HuH-7.5 (cell line): ENCODE measurements around the gene SELENOO.

Experiments
- DNase-seq: peaks from one replicate; pipeline ENCODE4 v3.0.0; 2011; ENCODE audit warnings: low spot score

SELENOO gene

DNA sequence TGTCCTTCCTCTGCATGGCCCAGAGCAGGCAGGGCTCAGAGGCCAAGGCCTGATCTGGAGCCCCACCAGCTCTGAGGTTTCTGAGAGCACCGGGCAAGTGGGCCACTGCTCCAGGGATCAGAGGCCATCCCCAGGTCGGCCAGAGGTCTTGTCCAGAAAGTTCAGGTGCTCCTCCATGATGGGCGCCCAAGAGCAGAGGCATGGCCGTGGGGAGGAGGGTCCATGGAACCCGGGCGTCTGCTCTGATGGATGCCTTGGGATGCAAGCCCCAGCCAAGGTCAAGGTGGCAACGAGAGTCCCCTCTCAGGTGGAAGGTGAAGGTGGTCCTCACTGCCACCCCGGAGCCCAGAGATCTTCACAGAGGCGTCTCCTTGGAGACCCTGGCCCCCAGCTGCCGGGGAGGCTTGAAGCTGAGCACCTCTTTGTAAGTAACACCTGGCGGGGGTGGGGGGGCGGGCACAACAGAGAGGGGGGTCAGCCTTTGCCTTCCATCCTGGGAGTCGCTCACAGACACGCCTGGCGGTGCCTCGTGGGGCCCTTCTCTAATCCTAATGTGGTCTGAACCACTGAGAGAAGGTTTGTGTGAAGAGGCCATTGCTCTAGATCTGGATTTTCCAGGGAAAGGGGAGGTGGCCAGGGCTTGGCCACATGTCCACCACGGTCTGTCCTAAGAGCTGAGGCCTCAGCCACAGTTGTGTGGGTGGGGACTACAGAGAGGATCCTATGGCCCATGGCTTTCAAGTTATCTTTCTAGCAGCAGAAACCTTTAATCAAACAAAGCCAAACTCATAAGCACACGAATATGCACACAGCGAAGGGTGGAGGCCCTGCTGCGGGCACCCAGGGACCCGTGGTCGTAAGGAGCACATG is 52.5 kb downstream of the SELENOO start:
- DNase-seq = no peak

GRCh38 chr22:50253941-50254340 is 53.1 kb downstream of the SELENOO start:
- DNase-seq = no peak

- DNase-seq = no peak
Observed at GRCh38 chr22:50255099-50255498, 54.3 kb downstream of the SELENOO start.

DNA sequence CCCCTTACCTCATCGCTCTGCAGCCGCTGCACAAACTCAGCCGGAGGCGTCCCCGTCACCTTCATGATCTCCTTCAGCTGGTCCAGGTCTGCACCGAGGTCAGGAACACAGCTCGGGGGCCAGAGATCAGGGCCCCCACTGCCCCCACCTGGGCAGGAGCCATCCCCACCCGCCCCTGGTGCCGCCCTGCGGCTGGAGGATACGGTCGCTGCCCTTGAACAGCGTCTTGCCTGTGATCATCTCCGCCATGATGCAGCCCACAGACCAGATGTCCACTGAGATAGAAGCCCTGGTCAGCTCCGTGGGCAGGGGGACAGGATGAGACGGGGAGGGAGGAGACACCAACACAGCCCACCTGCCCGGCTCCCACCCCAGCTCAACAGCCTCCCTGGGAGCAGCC is 54.8 kb downstream of the SELENOO start:
- DNase-seq = no peak

GRCh38 chr22:50256258-50256862 is 55.5 kb downstream of the SELENOO start:
- no peak for DNase-seq

GRCh38 chr22:50257041-50257440 is 56.2 kb downstream of the SELENOO start:
- no peak for DNase-seq

DNA sequence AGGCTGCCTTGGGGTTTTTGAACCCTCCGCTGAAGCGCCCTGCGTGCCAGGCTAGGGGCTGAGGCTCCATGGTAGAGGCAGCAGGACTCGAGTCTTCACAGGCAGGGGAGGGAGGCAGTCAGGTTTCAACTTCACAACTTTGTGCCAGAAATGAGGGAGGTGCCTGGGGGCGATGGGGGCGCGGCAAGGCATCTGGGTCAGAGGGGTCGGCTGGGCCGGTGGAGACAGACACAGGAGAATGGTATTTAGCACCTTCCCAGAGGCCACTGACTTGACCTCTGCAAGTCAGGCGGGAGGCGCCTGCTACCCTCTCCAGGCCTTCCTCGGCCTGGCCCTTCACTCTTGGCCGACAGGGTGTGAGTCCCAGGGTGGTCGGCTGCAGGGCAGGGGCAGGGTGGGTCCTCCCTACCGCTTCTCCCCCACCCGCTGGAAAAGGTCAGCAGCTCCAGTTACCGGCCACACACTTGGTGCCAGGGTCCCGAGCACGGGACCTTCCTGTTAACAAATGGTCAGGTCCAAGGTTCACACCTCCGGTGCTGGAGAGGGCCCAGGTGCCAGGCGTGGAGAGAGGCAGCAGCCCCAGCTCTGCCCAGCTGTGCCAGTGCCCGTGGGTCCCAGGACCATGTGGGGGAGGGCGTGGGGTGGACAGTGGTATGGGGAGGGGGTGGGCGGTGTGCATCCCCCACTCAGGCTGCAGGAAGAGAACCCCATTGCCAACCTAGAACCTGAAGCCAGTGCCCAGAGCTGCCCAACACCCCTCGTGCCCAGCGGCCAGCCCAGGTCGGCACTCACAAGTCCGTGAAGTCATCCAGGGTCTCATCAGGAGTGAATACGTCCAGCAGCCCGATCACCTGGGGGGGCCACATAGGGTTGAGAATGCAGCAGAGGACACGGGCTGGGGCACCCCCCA is 56.9 kb downstream of the SELENOO start:
- DNase-seq = no peak

DNA sequence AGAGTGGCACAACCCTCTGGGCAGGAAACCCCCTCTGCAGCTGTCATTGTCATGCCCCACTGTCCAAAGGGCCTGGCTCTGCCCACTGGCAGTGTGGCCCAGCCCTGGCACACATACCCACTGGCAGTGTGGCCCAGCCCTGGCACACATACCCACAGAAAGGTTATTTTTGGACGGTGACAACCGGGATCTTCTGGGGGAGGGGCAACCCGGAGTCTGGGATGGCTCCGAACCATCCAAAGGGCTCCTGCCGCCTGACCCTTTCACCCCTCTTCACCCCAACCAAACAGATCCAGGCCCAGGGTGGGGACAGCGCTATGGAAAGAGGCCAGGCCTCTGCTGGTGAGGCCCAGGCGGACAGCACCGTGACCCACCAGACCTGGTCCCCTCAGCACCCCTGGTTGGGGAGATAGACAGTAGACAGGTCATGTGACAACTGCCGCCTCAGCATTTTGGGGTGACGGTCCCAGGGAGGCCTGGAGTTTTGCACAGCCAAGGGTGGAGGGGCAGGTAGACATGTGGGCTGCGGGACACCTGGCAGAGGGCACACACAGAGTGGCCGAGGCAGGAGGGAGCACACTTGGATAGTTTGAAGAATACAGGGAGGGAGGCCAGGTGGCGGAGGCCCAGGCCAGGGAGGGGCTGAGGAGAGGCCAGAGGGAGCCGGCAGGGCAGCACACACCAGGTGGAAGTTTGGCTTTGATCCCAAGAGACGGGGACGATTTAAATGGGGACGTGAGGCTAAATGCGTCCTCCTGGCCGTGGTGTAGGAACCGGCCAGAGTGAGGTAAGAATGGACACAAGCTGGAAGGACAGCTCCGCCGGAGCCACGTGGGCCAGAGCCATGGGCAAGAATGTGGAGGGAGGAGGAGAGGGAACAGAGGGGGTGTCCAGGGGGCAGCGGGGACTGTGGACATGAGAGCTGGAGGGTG is 57.8 kb downstream of the SELENOO start:
- DNase-seq = no peak

GRCh38 chr22:50259302-50259701 is 58.5 kb downstream of the SELENOO start:
- no peak for DNase-seq

GRCh38 chr22:50260434-50260800 is 59.6 kb downstream of the SELENOO start:
- no peak for DNase-seq

DNA sequence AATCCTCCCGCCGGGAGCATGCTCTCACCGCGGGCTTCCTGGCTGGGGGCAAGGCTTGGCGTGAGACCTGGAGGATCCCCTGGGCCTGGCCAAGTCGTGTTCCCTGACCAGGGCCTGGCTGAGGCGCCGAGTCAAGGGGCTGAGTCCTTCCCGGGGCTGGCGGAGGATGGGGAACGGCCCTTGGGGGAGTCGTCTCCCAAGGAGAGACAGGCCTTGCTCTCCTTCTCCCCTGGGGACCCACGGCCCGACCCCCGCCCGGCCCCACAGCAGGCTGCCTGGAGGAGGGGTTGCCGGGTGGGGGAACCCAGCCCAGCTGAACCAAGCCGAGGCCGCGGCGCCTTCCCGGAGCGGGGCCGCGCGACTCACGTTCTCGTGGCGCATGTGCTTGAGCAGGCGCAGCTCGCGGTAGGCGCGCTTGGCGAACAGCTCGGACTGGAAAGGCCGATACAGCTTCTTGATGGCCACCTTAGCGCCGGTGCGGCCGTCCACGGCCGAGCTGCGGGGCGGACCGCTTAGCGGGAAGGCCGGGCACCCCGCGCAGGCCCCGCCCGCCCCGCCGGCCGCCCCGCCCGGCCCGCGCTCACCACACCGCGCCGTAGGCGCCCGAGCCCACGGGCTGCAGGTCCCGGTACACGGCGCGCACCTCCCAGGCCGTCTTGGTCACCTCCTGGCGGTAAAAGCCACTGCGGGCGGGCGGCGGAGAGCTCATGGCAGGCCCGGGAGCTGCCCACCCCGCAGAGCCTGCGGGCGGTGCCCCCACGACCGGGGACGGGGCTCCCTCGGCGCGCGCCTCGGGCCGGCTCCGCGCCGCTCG is 60.2 kb downstream of the SELENOO start:
- peak; percentile 83 for DNase-seq

DNA sequence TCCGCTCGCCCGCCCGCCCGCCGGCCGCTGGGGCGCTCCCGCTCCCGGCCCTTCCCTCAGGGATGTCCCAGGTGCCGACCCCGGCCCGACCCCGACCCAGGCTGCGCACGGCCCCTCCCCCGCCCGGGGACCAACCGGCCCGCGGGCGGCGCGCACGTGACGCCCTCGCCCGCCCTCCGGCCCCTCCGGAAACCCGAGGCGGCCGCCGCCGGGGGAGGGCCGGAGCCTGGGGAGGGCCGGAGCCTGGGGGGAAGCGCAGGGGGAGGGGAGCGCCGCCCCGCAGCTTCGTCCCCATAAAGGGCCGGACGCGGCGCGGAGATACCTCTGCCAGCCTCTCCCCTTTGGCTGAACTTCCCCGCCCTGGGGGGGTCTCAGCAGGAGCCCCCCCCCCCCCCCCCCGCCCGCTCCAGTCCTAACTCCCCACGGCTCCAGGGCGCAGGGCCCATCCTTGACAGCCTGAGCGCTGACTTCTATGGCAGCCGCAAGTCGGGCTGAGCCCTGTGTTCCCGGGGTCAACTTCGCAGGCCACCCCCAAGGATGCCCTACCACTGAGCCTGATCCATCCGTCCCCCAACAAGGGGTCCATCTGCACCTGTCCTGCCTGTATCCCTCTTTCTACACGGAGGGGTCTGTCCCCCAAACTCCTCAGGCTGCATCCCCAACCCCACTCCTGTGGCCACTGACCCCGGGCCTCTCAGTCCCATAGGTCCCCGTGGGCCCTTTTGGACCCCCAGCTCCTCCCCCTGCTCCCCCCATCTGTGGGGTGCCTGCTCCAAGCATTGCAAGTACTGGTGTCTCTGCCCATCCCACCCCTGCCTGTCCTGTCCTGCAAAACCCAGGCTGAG is 61.0 kb downstream of the SELENOO start, which contains the start of gene MAPK12:
Gene MAPK12, minus strand, starts transcription at position 69 of the 845 bp plus-strand sequence. CDS start 174 bp downstream, outside the sequence.
- DNase-seq = peak; percentile 96

GRCh38 chr22:50262460-50262911 is 61.7 kb downstream of the SELENOO start:
- peak; percentile 67 for DNase-seq

DNA sequence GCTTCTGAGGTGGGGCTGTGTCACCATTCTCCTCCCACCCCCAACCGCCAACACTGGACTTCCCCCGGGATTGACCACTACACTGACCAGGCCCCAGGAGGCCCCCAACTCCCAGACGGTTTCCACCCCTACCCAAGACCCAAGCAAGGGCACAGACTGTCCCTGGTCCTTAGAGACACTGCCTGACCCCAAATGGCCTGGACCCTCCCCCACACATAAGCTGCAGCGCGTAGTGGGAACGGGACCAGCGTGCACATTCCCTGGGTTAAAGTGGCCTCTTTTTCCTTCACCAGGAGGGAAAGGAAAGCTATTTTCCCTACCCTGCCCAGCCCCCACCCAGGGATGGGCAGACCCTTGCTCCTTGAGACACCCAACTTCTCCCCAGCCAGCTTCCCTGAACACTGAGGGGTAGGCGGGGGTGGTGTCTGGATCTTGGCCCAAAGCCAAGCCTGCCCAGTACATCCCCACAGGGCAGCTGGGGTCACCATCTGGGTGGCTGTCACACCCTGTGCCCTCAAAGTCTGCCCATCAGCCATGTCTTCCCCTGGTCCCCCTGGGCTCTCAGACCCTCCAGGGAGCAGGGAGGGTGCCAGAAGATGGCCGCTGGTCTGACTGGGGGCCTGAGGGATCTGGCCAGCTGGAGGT is 62.3 kb downstream of the SELENOO start:
- no peak for DNase-seq

DNA sequence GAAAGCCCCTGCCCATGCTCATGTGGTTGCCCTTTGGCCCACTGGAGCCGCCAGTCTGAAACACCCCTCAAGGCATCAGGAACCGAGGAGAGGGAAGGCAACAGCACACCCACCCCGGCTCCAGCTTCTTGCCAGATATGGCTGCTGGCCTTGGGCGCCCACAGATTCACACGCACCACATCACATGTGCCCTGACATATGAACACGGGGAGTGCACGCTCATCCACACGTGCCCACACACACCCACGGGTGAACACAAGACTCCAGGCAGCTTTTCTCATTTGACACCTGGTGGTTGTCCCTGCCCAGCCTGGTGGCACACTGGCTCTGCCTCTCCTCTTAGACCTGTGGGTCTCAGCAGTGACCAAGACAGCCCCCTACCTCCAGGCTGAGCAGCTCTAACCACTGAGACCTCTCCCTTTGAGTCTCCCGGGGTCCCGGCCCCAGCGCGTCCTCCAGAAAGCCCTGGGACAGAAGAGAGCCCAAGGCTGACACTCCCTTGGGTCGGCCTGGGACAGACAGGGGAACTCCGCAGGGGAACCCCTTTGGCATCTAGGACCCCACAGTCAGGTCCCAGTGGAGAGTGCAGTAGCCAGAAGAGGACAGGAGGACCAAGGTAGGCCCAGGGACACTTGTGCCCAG is 63.4 kb downstream of the SELENOO start:
- no peak for DNase-seq

GRCh38 chr22:50264946-50265669 is 64.3 kb downstream of the SELENOO start:
- DNase-seq = no peak

DNA sequence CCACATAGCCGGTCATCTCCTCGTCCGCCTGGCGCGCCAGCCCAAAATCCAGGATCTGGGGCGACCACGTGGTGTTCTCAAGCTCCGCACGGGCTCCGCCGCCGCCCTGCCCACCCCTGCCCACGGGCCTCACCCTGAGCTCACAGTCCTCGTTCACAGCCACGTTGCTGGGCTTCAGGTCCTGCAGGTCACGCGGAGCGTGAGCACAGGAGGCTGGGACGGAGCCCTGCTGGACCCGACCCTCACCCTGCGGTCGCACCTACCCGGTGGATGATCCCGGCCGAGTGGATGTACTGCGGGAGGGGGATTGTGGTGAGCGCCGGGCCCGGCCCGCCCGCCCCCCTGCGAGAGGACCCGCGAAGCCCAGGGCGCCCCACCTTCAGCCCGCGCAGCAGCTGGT is 66.2 kb downstream of the SELENOO start:
- DNase-seq = no peak
